Endothelial cell of coronary artery (primary cell): ENCODE results near the gene EIF1AY. TPM values are rescaled to one million over a fixed set of nuclear protein-coding genes. Genes with fewer than 3 reads are reported as not detected.

Experiments used
- total RNA-seq: library from RNA; depleted of rRNA; stranded (reverse); fragments of >200 nt; gene quantifications from 2 replicates; pipeline ENCODE4 v1.2.3, GENCODE V29; 2014

Gene EIF1AY
- total RNA-seq, result 27.3 TPM in 1 of 2 replicates, not detected in the other

DNA sequence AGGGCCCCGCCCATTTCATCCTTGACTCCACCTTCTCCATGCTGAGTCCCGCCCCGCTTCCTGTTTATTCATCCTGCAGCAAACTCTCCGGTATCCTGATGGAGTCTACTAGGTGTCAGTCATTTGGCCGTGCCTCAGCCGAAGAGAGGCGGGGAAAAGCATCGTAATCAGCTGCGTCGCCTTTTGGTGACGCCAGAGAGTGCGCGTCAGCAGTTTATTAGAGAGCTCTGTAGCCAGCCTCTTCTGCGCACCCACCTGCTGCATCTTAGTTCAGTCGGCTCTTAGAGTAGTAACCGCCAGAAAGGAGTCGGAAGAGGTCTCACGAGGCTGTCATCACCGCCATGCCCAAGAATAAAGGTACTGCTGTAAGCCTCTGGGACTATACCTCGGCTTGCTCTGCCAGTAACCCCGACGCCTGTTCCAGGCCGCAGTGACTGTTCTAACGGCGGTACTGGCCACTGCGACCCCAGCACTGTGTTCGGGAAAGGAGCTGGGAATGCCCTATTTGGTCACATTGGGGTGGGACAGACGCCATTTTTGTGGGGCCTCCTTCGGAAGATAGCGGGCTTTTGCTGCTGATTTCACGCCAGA lies at the start of gene EIF1AY:
Gene EIF1AY, plus strand, starts transcription at position 246 of the 591 bp plus-strand sequence. Its CDS starts 96 bp downstream, at position 342.

Other genes starting within 250 kb of the EIF1AY start
- gene RPS4Y2, start 180.3 kb downstream of the EIF1AY start, total RNA-seq, result not detected in 2 replicates